K562 (cell line): ENCODE measurements around the gene ARHGAP32. TPM values are rescaled to one million over a fixed set of nuclear protein-coding genes. Genes with fewer than 3 reads are reported as not detected.

ENCODE experiments used
- BRF2 ChIP-seq: IDR thresholded peaks from 3 replicates; pipeline ENCODE4 v1.6.1; 2011; ENCODE audit warnings: borderline replicate concordance, mild to moderate bottlenecking; ENCODE audit not compliant: insufficient read length, insufficient read depth
- CXXC5 ChIP-seq: fragments of 250-450 bp; sonication (Bioruptor Pico); IDR thresholded peaks from 2 replicates; pipeline ENCODE4 v1.8.0; 2022; ENCODE audit warnings: inconsistent platforms, mild to moderate bottlenecking, moderate library complexity
- ELF2 ChIP-seq: fragments of 250-450 bp; sonication (Bioruptor Pico); IDR thresholded peaks from 2 replicates; pipeline ENCODE4 v1.5.0; 2021; ENCODE audit warnings: mild to moderate bottlenecking
- ERF ChIP-seq: fragments of 450-650 bp; formaldehyde crosslinking; IDR thresholded peaks from 2 replicates; pipeline ENCODE4 v1.4.0; 2020; ENCODE audit warnings: mild to moderate bottlenecking, mixed read lengths
- IFI16 ChIP-seq: fragments of 250-450 bp; sonication (Bioruptor Pico); IDR thresholded peaks from 2 replicates; pipeline ENCODE4 v2.1.2; 2022; ENCODE audit warnings: mild to moderate bottlenecking, inconsistent platforms
- MGA ChIP-seq: fragments of 450-650 bp; IDR thresholded peaks from 2 replicates; pipeline ENCODE4 v1.6.1; 2016; ENCODE audit warnings: mild to moderate bottlenecking, moderate library complexity
- PATZ1 ChIP-seq: fragments of 250-450 bp; sonication (Bioruptor Pico); IDR thresholded peaks from 2 replicates; pipeline ENCODE4 v1.5.0; 2020; ENCODE audit warnings: mild to moderate bottlenecking, borderline replicate concordance
- SMAD3 ChIP-seq: fragments of 450-650 bp; formaldehyde crosslinking; conservative IDR thresholded peaks from 2 replicates; pipeline ENCODE4 v1.4.0; 2020; ENCODE audit warnings: mild to moderate bottlenecking
- polyA plus RNA-seq, 8 experiments: library from polyadenylated mRNA; depleted of rRNA in 4 of 8; stranded (reverse) in 5 of 8; unstranded in 3 of 8; fragments of >200 nt; fragmentation: Nextera tagmentation in 2 of 8; fragmentation: Illumina TruSeq in 1 of 8; extraction: Ambion mirVana in 2 of 8; extraction: Trizol in 1 of 8; gene quantifications; 2 replicates each; pipeline versions ENCODE4 v1.2.1 to v1.2.3, GENCODE V29; 2011 to 2014; ENCODE audit warnings: inconsistent platforms in 1 of 8, missing spikeins in 1 of 8
- total RNA-seq, 7 experiments: library from RNA; depleted of rRNA in 6 of 7; stranded (reverse); fragments of >200 nt in 6 of 7; fragmentation: Illumina TruSeq in 2 of 7; extraction: Trizol in 2 of 7; gene quantifications; 2 replicates each; pipeline versions ENCODE4 v1.2.1 to v1.2.3, GENCODE V29; 2011 to 2021; ENCODE audit warnings: low replicate concordance in 1 of 7
- TF ChIP-seq, protein P1 (sequence below): fragments of 450-650 bp; IDR thresholded peaks from 2 replicates; pipeline ENCODE4 v1.6.1; 2017; ENCODE audit warnings: antibody characterized with exemption, mild to moderate bottlenecking

Gene ARHGAP32
- total and polyA plus RNA-seq, 9 of the 15 experiments (the other 6 are each of a cell fraction or from before 2014, with no cell fraction given) = 0.18 TPM; not detected in 8

DNA sequence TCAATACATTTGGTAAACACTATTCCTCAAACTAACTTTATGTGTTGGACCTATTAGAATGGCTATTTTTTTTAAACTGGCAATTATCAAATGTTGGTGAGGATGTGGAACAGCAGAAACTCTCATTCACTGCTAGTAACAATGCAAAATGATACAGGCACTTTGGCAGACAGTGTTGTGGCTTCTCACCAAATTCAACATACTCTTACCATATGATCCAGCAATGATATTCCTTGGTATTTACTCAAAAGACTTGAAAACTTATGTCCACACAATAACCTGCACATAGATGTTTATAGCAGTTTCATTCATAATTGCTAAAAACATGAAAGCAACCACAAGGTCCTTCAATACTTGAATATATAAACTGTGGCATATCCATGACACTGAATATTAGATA is 136.9 kb downstream of the ARHGAP32 start (continued):
- no peak for TF ChIP-seq MGA
- no peak for TF ChIP-seq PATZ1 (CRISPR knock-in tag)
- no peak for TF ChIP-seq SMAD3 (CRISPR knock-in tag)
- TF ChIP-seq CXXC5 (CRISPR knock-in tag) = no peak
- TF ChIP-seq ERF (CRISPR knock-in tag) = no peak
- TF ChIP-seq IFI16 (CRISPR knock-in tag) = no peak
- TF ChIP-seq ELF2 (CRISPR knock-in tag) = no peak
- TF ChIP-seq BRF2 = no peak
- TF ChIP-seq, protein P1, sequence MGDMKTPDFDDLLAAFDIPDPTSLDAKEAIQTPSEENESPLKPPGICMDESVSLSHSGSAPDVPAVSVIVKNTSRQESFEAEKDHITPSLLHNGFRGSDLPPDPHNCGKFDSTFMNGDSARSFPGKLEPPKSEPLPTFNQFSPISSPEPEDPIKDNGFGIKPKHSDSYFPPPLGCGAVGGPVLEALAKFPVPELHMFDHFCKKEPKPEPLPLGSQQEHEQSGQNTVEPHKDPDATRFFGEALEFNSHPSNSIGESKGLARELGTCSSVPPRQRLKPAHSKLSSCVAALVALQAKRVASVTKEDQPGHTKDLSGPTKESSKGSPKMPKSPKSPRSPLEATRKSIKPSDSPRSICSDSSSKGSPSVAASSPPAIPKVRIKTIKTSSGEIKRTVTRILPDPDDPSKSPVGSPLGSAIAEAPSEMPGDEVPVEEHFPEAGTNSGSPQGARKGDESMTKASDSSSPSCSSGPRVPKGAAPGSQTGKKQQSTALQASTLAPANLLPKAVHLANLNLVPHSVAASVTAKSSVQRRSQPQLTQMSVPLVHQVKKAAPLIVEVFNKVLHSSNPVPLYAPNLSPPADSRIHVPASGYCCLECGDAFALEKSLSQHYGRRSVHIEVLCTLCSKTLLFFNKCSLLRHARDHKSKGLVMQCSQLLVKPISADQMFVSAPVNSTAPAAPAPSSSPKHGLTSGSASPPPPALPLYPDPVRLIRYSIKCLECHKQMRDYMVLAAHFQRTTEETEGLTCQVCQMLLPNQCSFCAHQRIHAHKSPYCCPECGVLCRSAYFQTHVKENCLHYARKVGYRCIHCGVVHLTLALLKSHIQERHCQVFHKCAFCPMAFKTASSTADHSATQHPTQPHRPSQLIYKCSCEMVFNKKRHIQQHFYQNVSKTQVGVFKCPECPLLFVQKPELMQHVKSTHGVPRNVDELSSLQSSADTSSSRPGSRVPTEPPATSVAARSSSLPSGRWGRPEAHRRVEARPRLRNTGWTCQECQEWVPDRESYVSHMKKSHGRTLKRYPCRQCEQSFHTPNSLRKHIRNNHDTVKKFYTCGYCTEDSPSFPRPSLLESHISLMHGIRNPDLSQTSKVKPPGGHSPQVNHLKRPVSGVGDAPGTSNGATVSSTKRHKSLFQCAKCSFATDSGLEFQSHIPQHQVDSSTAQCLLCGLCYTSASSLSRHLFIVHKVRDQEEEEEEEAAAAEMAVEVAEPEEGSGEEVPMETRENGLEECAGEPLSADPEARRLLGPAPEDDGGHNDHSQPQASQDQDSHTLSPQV = no peak
